ENCODE measurements around the gene WTAP.

The WTAP gene

GRCh38 chr6:159788276-159788675 is 61.0 kb downstream of the WTAP start:
- Histone ChIP-seq H3K4me3 (ENCODE audit: control insufficient read depth in 1 of 7, extremely low read depth in 1 of 7, insufficient read depth in 4 of 7, low read depth in 2 of 7, low read length in 6 of 7) (peak overlapping the region in 6 of 7 experiments; percentile 66 to 97 (median 92)), H3K36me3 (ENCODE audit: control insufficient read depth in 4 of 4, insufficient read depth in 4 of 4, low read length in 3 of 4) (peaks cover 21 to 51% (median 36%) of the 10 kb centered on the region in 4 experiments), H3K27me3 (replicated peaks in 2 of 5; ENCODE audit: control insufficient read depth in 4 of 5, insufficient read depth in 5 of 5, low read length in 4 of 5) (no peaks in the 10 kb centered on the region), H3K27ac (ENCODE audit: insufficient read depth in 1 of 2, low read depth in 1 of 2, low read length in 2 of 2, poor library complexity in 1 of 2, severe bottlenecking in 2 of 2) (peak overlapping the region; percentile 68 to 91), H3K4me1 (ENCODE audit: control extremely low read depth in 1 of 4, control insufficient read depth in 4 of 4, insufficient read depth in 4 of 4, low read length in 3 of 4) (peaks cover 18 to 44% (median 29%) of the 10 kb centered on the region in 4 experiments), H3K9me3 (ENCODE audit: control extremely low read depth in 1 of 5, control insufficient read depth in 4 of 5, insufficient read depth in 2 of 5, low read depth in 1 of 5, low read length in 4 of 5) (no peaks in the 10 kb centered on the region)
- ChIA-PET POLR2A (interaction anchor here (0.7 kb wide), 1 partner anchor 59 kb away, joined by 3 read pairs; no protein-coding TSS in a partner anchor), CTCF (interaction anchor here (0.8 to 7.1 kb wide), 9 partner anchors 13 to 99 kb away, joined by 3 to 43 read pairs (median 4); no protein-coding TSS in a partner anchor)
- WGBS (ENCODE audit: insufficient coverage): 62% methylated on average over 10 of the region's 15 CpGs
- no peak for DNase-seq

- Histone ChIP-seq H3K36me3 (ENCODE audit: control insufficient read depth in 4 of 4, insufficient read depth in 4 of 4, low read length in 3 of 4) (peaks cover 21 to 47% (median 33%) of the 10 kb centered on the region in 4 experiments), H3K27ac (ENCODE audit: insufficient read depth in 1 of 2, low read depth in 1 of 2, low read length in 2 of 2, poor library complexity in 1 of 2, severe bottlenecking in 2 of 2) (peak overlapping the region; percentile 68 to 91), H3K9me3 (ENCODE audit: control extremely low read depth in 1 of 5, control insufficient read depth in 4 of 5, insufficient read depth in 2 of 5, low read depth in 1 of 5, low read length in 4 of 5) (no peaks in the 10 kb centered on the region), H3K27me3 (replicated peaks in 2 of 5; ENCODE audit: control insufficient read depth in 4 of 5, insufficient read depth in 5 of 5, low read length in 4 of 5) (no peaks in the 10 kb centered on the region), H3K4me3 (ENCODE audit: control insufficient read depth in 1 of 7, extremely low read depth in 1 of 7, insufficient read depth in 4 of 7, low read depth in 2 of 7, low read length in 6 of 7) (peak overlapping the region; percentile 66 to 97 (median 94)), H3K4me1 (ENCODE audit: control extremely low read depth in 1 of 4, control insufficient read depth in 4 of 4, insufficient read depth in 4 of 4, low read length in 3 of 4) (peaks cover 18 to 44% (median 29%) of the 10 kb centered on the region in 4 experiments)
- POLR2A ChIA-PET: interaction anchor here (0.7 to 1.3 kb wide), 3 partner anchors 22 to 60 kb away, joined by 3 to 4 read pairs (median 3); no protein-coding TSS in a partner anchor
- peak; percentile 8 to 54 (median 34) for DNase-seq
- WGBS (ENCODE audit: insufficient coverage): under 1% methylated on average over 53 of the region's 60 CpGs
- CTCF ChIA-PET: interaction anchor here (0.8 to 7.1 kb wide), 11 partner anchors 13 to 99 kb away, joined by 3 to 43 read pairs (median 4); no protein-coding TSS in a partner anchor
Observed at GRCh38 chr6:159788753-159789376, 61.6 kb downstream of the WTAP start.

- Histone ChIP-seq H3K36me3 (ENCODE audit: control insufficient read depth in 4 of 4, insufficient read depth in 4 of 4, low read length in 3 of 4) (peaks cover 19 to 48% (median 34%) of the 10 kb centered on the region in 4 experiments), H3K9me3 (ENCODE audit: control extremely low read depth in 1 of 5, control insufficient read depth in 4 of 5, insufficient read depth in 2 of 5, low read depth in 1 of 5, low read length in 4 of 5) (no peaks in the 10 kb centered on the region), H3K4me1 (ENCODE audit: control extremely low read depth in 1 of 4, control insufficient read depth in 4 of 4, insufficient read depth in 4 of 4, low read length in 3 of 4) (peaks cover 18 to 44% (median 29%) of the 10 kb centered on the region in 4 experiments), H3K27me3 (replicated peaks in 2 of 5; ENCODE audit: control insufficient read depth in 4 of 5, insufficient read depth in 5 of 5, low read length in 4 of 5) (no peaks in the 10 kb centered on the region), H3K4me3 (ENCODE audit: control insufficient read depth in 1 of 7, extremely low read depth in 1 of 7, insufficient read depth in 4 of 7, low read depth in 2 of 7, low read length in 6 of 7) (peak within 1 kb of the TSS; percentile 66 to 97 (median 94)), H3K27ac (ENCODE audit: insufficient read depth in 1 of 2, low read depth in 1 of 2, low read length in 2 of 2, poor library complexity in 1 of 2, severe bottlenecking in 2 of 2) (peak within 1 kb of the TSS; percentile 79 to 91)
- ChIA-PET POLR2A (interaction anchor here (1.0 to 2.1 kb wide), 6 partner anchors 22 to 96 kb away, joined by 3 to 11 read pairs (median 5); partner anchors contain the start of genes ACAT2 and SOD2), CTCF (interaction anchor here (0.7 to 7.1 kb wide), 8 partner anchors 14 to 666 kb away, joined by 3 to 43 read pairs (median 7); partner anchors contain the start of gene SOD2)
- WGBS (ENCODE audit: insufficient coverage): under 1% methylated on average over 61 of the region's 64 CpGs
- DNase-seq: peak; percentile 99 to 100 (median 100)
Observed at GRCh38 chr6:159789377-159790148, 62.3 kb downstream of the WTAP start, which contains the start of gene TCP1. Gene TCP1, minus strand, starts transcription at chr6:159789602. Its CDS starts 134 bp downstream, at chr6:159789468.

GRCh38 chr6:159790149-159790955 is 63.0 kb downstream of the WTAP start, which contains the start of gene MRPL18:
Gene MRPL18, plus strand, starts transcription at chr6:159790467. Its CDS starts 121 bp downstream, at chr6:159790588.
- Histone ChIP-seq H3K9me3 (ENCODE audit: control extremely low read depth in 1 of 5, control insufficient read depth in 4 of 5, insufficient read depth in 2 of 5, low read depth in 1 of 5, low read length in 4 of 5) (no peaks in the 10 kb centered on the region), H3K4me3 (ENCODE audit: control insufficient read depth in 1 of 7, extremely low read depth in 1 of 7, insufficient read depth in 4 of 7, low read depth in 2 of 7, low read length in 6 of 7) (peak within 1 kb of the TSS; percentile 66 to 97 (median 94)), H3K4me1 (ENCODE audit: control extremely low read depth in 1 of 4, control insufficient read depth in 4 of 4, insufficient read depth in 4 of 4, low read length in 3 of 4) (peaks cover 18 to 42% (median 29%) of the 10 kb centered on the region in 4 experiments), H3K36me3 (ENCODE audit: control insufficient read depth in 4 of 4, insufficient read depth in 4 of 4, low read length in 3 of 4) (peaks cover 11 to 40% (median 28%) of the 10 kb centered on the region in 4 experiments), H3K27me3 (replicated peaks in 2 of 5; ENCODE audit: control insufficient read depth in 4 of 5, insufficient read depth in 5 of 5, low read length in 4 of 5) (no peaks in the 10 kb centered on the region), H3K27ac (ENCODE audit: insufficient read depth in 1 of 2, low read depth in 1 of 2, low read length in 2 of 2, poor library complexity in 1 of 2, severe bottlenecking in 2 of 2) (peak within 1 kb of the TSS; percentile 79 to 91)
- ChIA-PET CTCF (interaction anchor here (0.7 to 7.1 kb wide), 13 partner anchors 8 to 666 kb away, joined by 3 to 43 read pairs (median 6); partner anchors contain the start of gene SOD2), POLR2A (interaction anchor here (0.8 to 2.1 kb wide), 7 partner anchors 8 to 104 kb away, joined by 3 to 11 read pairs (median 4); partner anchors contain the start of genes ACAT2 and SOD2)
- WGBS (ENCODE audit: insufficient coverage): under 1% methylated on average over 52 of the region's 56 CpGs
- DNase-seq: peak; percentile 96 to 98 (median 98)

GRCh38 chr6:159790956-159791598 is 63.8 kb downstream of the WTAP start:
- DNase-seq: peak; percentile 7 to 41 (median 30)
- peaks cover 11 to 33% (median 25%) of the 10 kb centered on the region in 4 experiments for H3K36me3 ChIP-seq (ENCODE audit: control insufficient read depth in 4 of 4, insufficient read depth in 4 of 4, low read length in 3 of 4)
- WGBS (ENCODE audit: insufficient coverage): 29% methylated on average over 14 of the region's 18 CpGs

More at GRCh38 chr6:159790956-159791598, 63.8 kb downstream of the WTAP start:
- ChIA-PET POLR2A (interaction anchor here (0.8 to 2.1 kb wide), 7 partner anchors 9 to 105 kb away, joined by 3 to 11 read pairs (median 4); partner anchors contain the start of genes ACAT2 and SOD2), CTCF (interaction anchor here (1.0 to 7.1 kb wide), 10 partner anchors 9 to 101 kb away, joined by 3 to 43 read pairs (median 6); no protein-coding TSS in a partner anchor)
- H3K4me1 ChIP-seq (ENCODE audit: control extremely low read depth in 1 of 4, control insufficient read depth in 4 of 4, insufficient read depth in 4 of 4, low read length in 3 of 4): peaks cover 18 to 42% (median 29%) of the 10 kb centered on the region in 4 experiments
- H3K4me3 ChIP-seq (ENCODE audit: control insufficient read depth in 1 of 7, extremely low read depth in 1 of 7, insufficient read depth in 4 of 7, low read depth in 2 of 7, low read length in 6 of 7): peak overlapping the region; percentile 66 to 97 (median 94)
- H3K27ac ChIP-seq (ENCODE audit: insufficient read depth in 1 of 2, low read depth in 1 of 2, low read length in 2 of 2, poor library complexity in 1 of 2, severe bottlenecking in 2 of 2): peak overlapping the region; percentile 79 to 91
- H3K9me3 ChIP-seq (ENCODE audit: control extremely low read depth in 1 of 5, control insufficient read depth in 4 of 5, insufficient read depth in 2 of 5, low read depth in 1 of 5, low read length in 4 of 5): no peaks in the 10 kb centered on the region
- no peaks in the 10 kb centered on the region for H3K27me3 ChIP-seq (replicated peaks in 2 of 5; ENCODE audit: control insufficient read depth in 4 of 5, insufficient read depth in 5 of 5, low read length in 4 of 5)

Data from common myeloid progenitor, CD34-positive (primary cell).